NCI-H1105 (cell line): ENCODE measurements around the gene EHMT1.
"Not testable (repeated sequence)": the region's sequence is repeated elsewhere in the genome, so short reads cannot be mapped to it uniquely, and the experiment has no call there.

Experiments used
- DNase-seq: peaks from one replicate; lab custom pipeline; 2025; lab: John Stamatoyannopoulos, UW

The EHMT1 gene

DNA sequence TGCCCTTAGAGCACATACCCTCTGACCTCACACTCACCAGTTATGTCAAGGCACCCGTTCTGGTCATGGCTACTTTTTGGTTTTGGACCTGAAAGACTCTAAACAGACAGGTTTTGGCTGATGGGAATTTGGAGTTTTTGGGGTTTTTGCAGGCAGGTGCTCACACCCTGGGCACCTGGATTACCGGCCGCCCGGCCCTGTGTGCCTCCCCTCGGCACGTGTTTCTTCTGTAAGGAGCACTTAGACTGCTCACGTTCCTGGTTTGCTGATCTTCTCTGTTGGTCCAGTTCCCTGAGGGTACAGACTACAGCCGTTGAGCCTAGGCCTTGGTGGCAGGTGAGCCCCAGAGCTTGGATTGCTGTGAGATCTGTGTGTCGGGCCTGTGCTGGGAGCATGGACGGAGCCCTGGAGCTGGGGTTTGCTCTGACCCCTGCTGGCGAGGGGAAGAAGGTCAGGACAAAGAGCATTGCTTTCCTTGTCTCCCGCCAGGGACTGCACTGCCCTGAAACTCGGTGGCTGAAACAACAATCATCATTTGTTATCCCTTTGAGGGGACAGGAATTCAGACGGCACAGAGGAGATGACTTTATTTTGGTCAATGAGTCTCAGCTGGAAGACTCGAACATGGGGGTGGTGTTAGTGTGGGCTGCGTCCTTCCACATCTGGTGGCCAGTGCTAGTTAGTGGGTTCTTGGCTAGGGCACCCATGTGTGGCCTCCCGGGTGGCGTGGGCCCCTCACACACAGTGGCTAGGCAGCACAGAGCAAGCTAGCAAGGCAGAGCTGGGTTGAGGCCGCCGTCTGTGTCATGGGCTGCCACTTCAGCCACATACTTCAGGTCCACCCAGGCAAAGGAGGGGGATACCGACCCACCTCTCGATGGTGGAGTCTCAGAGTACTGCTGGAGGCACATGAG, 76.4 kb downstream of the EHMT1 start:
- DNase-seq, result no peak

DNA sequence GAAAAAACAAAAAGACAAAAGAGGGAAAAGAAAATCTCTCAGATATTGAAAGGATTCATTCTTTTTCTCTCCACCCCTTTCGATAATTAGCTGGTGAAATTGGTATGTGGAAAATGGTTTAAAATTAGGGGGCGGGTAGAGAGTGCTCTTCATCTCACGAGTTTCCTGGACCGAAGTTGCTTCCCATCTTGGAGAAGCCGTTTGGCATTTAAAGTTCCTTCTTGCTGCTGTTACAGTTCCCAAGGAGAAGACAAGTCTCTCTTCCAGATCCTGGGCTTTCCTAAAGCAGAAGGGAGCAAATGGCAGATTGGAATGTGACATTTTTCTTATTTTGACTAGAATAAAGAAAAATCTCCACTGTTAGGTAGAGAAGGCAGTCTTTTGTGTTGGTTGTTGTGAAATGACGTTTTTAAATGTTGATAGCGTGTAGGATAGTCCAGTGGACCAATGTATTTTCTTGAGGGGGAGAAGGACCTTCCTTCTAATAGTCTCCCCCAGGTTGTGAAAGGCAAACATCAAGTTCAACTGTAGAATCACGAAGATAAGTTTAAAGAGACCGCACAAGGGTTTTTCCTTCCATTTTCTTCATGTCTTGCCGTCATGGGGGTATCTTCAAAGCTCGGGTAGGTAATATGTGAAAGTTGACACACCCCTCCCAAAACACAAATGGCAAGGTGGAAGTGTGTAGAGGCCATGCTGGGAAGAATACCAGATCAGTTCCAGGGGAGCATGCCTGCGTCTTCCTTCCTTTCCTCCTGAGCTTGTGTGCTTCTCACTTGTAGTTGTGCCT, 77.5 kb downstream of the EHMT1 start:
- DNase-seq, result no peak

DNA sequence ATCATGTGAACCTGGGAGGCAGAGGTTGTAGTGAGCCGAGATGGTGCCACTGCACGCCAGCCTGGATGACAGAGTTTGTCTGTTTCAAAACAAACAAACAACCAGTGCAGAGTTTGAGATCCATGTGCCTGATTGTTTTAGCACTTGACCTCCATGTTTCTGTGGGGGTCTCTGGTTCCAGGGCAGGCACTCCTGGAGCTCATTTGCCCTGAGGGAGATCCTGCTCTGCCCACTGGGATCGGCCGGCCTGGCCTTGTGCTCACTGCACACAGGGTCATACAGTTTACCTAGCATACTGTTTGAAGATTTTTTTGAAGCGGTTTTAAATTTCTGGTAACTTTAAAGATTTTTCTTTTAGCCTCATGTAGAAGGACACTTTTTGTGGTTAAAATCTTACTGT, 78.4 kb downstream of the EHMT1 start:
- DNase-seq, result no peak

DNA sequence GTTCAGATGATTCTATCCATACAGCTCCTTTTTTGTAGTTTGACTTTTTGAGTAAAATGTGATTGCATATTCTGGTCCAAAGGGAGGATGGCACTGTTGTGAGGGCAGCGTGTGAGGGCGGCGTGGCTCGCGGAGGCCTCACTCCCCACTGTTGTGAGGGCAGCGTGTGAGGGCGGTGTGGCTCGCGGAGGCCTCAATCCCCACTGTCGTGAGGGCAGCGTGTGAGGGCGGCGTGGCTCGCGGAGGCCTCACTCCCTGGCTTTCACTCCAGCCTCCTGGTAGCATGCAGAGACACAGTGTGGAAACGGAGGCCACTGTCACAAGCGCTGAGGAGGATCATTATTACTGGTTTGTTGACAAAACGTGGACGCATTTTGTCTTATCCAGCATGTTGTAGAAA, 79.0 kb downstream of the EHMT1 start:
- DNase-seq, result no peak

DNA sequence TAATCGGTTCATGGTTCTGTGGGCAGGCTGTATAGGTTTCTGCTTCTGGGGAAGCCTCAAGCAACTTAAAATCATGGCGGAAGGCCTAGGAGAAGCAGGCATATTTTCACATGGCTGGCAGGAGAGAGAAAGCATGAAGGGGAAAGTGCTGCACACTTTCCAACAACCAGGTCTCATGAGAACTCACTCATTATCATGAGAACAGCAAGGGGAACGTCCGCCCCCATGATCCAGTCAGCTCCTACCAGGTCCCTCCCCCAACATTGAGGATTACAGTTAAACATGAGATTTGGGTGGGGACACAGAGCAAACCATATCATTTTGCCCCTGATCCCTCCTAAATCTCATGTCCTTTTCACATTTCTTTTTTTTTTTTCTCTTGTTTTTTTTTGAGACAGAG, 82.1 kb downstream of the EHMT1 start:
- DNase-seq, result no peak

DNA sequence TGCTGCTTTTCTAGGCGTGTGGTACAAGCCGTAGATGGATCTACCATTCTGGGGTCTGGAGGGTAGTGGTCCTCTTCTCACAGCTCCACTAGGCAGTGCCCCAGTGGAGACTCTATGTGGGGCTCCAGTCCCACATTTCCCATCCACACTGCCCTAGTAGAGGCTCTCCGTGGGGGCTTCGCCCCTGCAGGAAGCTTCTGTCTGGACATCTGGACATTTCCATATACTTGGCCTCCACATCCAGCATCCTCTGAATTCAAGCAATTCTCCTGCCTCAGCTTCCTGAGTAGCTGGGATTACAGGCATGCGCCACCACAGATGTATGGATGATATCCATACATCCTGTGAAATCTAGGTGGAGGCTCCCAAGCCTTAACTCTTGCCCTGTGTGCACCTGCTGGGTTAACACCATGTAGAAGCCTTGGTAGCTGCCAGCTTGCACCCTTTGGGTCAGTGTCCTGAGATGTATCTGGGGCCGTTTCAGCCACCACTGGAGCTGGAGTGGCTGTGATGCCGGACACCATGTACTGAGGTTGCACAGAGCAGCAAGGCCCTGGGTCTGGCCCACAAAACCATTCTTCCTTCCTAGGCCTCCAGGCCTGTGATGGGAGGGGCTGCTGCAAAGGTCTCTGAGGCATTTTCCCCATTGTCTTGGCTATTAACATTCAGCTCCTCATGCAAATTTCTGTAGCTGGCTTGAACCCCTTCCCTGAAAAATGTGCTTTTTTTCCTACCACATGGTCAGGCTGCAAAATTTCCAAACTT, 84.0 kb downstream of the EHMT1 start:
- DNase-seq, result no peak

DNA sequence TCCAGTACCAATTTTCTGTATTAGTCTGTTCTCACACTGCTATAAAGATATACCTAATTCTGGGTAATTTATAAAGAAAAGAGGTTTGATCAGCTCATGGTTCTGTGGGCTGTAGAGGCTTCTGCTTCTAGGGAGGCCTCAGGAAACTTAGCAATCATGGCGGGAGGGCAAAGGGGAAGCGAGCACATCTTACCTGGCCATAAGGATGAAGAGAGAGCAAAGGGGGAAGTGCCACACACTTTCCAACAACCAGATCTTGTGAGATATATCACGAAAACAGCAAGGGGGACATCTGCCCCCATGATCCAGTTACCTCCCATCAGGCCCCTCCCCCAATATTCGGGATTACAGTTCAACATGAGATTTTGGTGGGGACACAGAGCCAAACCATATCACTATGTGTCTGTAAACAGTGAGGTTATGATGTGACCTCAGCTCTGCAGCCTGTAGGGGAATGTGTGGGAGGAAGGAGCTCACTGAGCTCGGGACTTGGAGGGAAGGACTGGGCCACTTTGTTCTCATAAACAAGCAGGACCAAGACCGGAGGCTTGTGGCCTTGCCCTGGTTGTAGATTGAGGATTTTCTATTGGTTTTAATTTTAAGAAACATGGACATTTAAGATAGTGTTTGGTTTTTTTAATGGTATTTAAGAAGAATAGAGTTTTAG, 85.2 kb downstream of the EHMT1 start:
- no peak for DNase-seq

DNA sequence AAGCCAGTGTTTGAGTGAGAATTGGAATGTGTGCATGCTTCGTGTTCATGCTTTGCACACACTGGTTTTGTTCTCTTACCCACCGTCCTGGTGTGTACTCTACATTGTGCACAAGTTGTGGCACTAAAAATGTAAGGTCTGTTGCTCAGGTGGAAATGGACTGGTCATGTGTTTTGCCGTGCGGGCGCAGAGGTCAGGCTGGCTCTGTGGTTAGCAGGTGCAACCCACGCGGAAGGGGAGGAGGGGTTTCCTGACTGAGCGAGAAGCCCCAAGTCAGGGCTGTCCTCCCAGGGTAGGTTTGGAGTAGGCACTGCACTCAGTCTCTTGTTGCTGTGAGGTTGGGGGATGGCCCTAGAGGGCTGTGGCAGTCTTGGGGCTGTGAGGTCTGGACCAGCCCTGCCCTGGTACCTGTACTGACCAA, 86.6 kb downstream of the EHMT1 start:
- no peak for DNase-seq

DNA sequence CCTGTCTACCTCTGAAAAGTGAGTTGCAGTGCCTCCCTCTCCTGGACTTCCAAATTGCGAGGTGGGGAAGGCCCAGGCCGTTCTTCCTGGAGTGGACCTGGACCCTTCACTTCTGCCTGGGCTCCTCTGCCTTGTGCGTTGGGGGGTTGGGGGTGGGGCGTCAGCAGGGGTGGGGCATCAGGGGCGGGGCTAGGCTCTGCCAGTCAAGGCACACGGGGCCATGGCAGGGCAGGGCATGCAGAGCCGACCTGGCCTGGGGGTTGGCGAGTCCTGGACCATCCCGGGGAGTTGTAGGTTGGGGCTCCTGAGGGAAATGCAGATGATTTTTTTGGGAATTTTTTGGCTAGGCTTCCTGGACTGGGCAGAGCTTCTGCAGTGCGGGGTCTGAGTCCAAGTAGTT, 87.1 kb downstream of the EHMT1 start:
- no peak for DNase-seq

DNA sequence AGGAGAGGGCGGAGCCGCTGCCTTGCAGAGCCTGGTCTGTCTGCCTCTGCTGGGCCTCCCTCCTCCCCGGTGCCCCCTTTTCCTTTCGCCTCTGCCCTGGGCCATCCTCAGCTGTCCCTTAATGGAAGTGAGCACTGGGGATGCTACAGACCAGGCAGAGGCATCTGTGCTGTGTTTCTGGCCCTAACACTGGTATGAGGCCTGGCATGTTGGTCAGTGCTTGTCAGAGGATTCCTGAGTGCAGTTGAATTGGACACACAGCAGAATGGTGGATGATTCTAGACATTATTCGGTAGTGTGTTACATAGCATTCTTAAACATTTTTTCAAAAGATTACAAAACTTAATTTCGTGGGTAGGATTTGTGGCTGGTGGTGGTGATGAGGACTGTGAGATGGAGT, 88.6 kb downstream of the EHMT1 start:
- no peak for DNase-seq

DNA sequence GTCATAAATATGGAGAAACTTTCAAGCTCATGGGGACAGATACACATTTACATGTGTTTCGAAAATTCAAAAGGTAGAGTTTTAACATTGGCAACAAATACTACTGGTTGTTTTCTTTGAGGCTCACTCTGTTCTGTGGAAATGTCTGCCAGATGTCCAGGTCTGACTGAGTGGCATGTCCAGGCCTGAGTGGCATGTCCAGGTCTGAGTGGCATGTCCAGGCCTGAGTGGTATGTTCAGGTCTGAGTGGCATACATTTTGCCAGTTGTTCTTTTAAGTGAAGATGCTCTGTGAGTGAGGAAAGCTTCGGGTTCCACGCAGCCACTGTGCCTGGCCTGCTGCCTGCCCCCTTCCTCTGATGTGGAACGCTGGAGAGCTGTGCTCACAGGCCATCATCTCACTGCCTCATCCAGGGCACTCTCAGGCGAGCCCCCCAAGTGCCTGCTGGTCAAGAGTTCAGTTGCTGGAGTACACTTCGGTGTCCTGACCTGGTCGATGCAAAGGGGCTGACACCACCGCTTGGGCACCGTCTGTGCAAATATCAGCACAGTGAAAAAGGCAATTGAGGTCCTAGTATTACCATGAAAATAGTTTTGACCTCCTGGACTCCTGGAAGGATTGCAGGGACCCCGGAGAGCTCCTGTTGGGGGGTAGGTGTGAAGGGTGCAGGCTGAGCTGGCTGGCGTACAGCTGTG, 89.9 kb downstream of the EHMT1 start:
- no peak for DNase-seq

DNA sequence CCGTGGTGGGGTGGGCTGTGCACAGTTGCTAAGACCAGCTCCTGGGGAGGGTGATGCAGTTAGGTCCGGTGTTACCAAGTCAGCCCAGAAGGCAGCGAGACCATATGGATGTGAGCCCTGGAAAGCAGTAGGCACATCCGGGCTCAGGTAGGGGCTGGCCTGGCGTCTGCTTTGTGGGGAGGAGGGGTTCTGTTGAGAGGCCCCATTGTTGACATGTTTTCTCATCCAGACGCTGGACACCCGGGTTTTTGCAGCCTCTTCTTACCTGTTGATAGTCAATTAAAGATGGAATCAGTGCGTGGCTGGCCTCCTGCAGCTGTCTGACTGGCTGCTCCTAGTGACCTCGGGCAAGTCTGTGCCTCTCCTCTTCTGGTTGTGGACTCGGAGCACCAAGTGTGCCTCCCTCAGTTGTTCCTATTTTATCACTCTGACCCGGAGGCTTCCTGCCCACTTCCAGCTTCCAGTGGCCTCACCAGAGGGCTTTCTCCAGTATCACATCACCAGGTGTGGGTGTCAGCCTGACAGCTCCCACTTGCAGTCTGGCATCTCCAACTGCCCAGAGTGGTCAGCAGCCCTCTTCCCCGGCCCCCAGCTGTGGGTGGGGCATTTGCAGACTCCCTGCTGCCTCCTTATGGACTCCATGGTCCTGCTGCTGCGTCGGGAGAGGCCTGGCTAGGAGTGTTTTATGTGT, 90.8 kb downstream of the EHMT1 start:
- no peak for DNase-seq

DNA sequence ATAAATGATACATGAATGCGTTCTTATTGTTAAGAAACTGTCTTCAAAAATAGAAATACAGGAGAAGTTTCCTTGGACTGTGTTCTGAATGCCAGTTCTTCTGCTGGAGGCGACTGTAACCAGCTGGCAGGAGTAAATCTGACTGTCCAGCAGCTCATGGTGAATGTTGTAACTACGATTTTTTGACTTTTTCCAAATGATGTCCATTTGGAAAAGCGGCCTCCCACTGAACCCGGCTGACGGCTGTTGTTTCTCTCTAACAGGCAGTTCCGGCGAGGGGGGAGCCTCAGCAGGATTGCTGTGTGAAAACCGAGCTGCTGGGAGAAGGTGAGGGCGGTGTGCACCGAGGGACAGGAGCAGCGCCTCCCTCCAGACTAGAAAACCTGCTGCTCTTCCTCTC, 91.9 kb downstream of the EHMT1 start:
- no peak for DNase-seq

DNA sequence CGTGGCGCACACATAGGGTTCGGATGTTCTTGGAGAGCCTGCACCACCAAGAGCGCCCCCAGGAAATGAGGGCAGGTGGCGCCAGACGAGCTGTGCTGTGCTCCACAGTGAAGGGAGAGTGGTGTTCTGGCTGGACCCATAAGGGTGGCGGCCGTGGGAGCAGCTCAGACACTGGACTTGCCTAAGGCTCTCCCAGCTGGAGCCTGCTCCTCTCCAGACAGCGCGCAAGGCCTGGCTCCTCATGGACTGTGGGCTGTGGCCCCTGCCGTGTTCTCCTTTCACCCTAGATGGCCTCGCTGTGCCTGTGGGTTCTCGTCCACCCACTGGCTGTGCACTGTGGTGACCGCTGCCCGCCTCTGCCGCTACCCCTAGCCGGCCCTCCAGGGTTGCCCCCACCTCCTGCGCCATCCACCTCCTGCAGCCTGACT, 92.9 kb downstream of the EHMT1 start:
- no peak for DNase-seq

DNA sequence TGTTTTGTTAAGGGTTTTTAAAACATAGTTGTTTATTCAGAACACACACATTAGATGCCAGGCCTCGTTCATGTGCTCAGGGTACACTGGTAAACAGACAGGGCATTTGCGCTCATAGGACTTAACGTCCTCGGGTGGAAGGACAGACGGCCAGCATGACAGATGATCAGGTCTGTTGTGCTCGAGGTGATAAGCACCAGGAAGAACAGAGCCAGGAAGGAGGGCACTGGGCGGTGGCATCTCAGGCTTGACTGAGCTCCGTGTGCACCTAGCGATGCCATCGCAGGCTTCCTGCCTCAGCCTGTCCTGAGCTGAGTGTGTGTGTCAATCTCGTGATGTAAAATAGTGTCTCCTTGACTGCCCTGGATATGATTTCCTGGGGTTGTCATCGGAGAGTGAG, 96.5 kb downstream of the EHMT1 start:
- no peak for DNase-seq

DNA sequence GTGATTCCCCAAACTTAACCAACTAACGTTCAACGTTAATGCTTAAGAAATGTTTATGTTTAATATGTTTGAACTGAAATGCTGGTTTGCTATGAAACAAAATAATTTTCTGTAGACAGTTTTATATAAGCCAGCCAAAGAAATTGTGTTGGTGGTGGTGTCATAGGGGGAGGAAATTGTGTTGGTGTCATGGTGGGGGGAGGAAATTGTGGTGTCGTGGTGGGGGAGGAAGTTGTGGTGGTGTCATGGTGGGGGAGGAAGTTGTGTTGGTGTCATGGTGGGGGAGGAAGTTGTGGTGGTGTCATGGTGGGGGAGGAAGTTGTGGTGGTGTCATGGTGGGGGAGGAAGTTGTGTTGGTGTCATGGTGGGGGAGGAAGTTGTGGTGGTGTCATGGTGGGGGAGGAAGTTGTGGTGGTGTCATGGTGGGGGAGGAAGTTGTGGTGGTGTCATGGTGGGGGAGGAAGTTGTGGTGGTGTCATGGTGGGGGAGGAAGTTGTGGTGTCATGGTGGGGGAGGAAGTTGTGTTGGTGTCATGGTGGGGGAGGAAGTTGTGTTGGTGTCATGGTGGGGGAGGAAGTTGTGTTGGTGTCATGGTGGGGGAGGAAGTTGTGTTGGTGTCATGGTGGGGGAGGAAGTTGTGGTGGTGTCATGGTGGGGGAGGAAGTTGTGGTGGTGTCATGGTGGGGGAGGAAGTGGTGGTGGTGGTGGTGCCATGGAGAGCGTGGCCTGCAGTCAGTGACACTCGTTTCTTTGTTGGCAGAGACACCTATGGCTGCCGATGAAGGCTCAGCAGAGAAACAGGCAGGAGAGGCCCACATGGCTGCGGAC, 97.3 kb downstream of the EHMT1 start:
- DNase-seq, result not testable (repeated sequence)

DNA sequence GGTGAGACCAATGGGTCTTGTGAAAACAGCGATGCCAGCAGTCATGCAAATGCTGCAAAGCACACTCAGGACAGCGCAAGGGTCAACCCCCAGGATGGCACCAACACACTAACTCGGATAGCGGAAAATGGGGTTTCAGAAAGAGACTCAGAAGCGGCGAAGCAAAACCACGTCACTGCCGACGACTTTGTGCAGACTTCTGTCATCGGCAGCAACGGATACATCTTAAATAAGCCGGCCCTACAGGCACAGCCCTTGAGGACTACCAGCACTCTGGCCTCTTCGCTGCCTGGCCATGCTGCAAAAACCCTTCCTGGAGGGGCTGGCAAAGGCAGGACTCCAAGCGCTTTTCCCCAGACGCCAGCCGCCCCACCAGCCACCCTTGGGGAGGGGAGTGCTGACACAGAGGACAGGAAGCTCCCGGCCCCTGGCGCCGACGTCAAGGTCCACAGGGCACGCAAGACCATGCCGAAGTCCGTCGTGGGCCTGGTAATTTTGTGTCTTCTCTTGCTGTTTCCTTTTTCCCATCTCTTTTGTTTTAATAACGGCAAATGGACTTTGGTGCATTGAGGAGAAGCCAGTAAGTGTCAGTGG, 98.0 kb downstream of the EHMT1 start:
- DNase-seq, result no peak

DNA sequence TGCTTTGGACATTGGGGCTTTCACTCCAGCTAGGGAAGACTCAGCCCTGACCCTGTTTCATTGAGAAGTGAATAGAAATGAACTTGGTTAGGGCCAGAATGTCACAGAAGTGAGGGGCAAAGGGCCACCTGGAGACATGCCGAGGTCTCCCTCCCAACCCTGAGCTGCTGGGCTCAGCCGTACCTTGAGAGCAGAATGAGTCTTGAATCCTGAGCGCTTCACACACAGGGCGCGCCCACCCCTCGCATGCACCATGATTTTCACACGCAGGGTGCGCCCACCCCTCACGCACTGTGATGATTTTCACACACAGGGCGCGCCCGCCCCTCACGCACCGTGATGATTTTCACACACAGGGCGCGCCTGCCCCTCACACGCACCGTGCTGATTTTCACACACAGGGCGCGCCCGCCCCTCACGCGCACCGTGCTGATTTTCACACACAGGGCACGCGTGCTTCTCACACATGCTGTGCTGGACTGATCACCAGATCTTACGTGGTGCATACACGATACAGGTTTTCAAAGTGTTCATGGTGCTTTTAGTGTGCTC, 99.0 kb downstream of the EHMT1 start:
- DNase-seq, result no peak

DNA sequence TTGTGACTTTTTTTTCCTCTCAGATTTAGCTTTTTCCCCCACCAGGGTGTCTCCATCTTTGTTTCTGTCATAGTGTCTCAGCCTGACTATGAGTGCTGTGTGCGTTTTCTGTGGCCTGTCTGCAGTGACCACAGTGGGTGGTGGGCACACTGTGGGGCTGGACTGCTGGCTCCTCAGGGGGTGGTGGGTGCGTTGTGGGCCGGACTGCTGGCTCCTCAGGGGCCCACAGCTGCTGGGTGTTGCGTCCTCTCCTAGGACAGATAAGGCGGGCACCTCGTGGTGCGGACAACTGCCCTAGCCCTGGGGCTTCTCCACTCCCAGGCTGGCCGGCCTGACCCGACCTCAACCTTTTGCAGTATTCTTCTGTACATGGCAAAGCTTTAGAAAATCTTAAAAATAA, 100.4 kb downstream of the EHMT1 start:
- DNase-seq, result no peak
